VCaP (cell line): ENCODE measurements around the gene ANXA11.

Source experiments
- H3K27ac ChIP-seq: fragments of 450-650 bp; 2 replicates; pipeline ENCODE4 v1.5.1; 2017
- TF ChIP-seq, protein P1 (sequence below): fragments of 450-650 bp; conservative IDR thresholded peaks from 2 replicates; pipeline ENCODE4 v1.5.1; 2017; ENCODE audit warnings: mild to moderate bottlenecking, moderate library complexity

ANXA11 gene

DNA sequence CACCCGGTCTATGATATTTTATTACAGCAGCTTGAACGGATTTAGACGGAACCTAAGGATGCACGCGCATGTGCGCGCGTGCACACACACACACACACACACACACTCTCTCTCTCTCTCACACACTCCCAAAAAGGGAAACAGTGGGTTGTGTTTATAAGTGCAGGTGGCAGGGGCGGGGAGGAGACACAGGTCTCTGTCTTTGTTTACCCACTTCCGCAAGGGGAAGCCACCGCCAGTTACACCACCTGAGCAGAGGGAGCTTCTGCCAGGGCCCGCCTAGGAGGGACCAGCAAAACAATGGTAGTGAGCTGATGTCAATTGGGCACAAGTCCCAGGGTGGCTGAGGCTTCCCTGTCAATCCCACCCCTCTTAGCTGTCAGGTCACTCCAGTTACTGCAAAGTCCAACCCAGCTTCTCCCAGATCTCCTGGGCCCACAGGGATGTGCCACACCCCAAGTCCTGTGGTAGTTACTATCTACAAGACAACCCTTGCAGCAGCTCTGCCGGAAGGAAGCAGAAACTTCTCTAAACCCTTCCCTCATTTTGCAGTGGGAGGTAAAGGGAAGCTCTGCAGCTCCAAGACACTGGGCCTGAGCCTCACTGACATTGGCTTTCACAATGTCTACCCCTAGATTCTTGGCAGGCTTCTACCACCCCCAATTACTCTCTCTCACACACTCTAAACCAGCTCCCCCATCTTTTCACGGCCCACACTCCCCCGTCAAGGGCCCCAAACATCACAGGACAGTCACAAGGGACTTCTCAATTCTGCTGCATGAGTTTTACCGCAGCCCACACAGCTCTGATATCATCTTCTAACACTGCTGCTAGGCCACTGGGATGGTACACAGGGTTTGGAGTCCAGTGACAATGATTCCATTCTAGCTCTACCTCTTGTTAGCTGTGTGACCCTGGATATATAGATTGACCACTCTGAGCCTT lies 17.6 kb downstream of the ANXA11 start:
- TF ChIP-seq, protein P1, sequence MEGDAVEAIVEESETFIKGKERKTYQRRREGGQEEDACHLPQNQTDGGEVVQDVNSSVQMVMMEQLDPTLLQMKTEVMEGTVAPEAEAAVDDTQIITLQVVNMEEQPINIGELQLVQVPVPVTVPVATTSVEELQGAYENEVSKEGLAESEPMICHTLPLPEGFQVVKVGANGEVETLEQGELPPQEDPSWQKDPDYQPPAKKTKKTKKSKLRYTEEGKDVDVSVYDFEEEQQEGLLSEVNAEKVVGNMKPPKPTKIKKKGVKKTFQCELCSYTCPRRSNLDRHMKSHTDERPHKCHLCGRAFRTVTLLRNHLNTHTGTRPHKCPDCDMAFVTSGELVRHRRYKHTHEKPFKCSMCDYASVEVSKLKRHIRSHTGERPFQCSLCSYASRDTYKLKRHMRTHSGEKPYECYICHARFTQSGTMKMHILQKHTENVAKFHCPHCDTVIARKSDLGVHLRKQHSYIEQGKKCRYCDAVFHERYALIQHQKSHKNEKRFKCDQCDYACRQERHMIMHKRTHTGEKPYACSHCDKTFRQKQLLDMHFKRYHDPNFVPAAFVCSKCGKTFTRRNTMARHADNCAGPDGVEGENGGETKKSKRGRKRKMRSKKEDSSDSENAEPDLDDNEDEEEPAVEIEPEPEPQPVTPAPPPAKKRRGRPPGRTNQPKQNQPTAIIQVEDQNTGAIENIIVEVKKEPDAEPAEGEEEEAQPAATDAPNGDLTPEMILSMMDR, result no peak
- H3K27ac ChIP-seq, result no peak overlapping the region

DNA sequence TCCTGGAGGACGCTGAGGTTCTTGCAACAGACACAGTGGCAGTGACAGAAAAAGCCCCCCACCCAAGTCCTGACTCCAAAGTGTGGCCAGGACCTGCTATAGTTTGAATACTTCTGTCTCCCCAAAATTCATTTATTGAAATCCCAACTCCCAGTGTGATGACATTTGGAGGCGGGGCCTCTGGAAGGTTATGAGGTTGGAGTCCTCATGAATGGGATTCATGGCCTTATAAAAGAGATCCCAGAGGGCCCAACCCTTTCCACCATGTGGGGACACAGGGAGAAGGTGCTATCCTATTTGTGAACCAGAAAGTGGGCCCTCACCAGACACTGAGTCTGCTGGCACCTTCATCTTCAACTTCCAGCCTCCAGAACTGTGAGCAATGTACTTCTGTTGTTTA lies 18.3 kb downstream of the ANXA11 start:
- H3K27ac ChIP-seq, result no peak overlapping the region
- TF ChIP-seq, protein P1, result no peak

DNA sequence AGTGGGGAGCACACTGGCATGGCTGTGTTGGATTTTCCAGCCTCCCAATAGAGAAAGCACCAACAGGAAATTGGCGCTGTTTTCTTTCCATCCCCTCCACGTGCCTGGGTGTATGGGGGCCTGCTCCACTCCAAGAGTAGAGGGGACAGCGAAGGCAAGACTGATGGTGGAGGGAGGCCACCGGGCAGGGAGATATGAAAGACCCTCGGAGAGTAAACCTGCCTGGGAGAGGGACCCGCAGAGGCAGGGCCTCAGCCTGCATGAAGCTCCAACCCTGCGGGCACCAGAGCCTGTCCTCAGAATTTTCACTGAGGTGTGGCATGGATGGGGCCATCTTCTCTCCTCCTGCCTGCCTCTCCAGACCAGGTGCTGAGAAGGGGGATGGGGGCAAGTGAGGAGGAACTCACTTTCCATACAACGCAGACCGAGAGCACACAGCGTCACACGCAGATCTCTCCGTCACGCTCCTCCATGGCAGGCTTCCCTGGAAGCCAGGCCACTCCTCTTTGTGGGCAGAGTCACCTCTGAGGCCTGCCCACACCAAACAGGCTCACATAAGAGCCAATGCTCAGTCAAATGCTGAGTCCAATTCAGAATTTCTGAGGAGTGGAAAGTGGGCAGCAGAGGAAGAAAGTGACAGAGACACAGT lies 18.8 kb downstream of the ANXA11 start:
- TF ChIP-seq, protein P1, result no peak
- no peak overlapping the region for H3K27ac ChIP-seq

DNA sequence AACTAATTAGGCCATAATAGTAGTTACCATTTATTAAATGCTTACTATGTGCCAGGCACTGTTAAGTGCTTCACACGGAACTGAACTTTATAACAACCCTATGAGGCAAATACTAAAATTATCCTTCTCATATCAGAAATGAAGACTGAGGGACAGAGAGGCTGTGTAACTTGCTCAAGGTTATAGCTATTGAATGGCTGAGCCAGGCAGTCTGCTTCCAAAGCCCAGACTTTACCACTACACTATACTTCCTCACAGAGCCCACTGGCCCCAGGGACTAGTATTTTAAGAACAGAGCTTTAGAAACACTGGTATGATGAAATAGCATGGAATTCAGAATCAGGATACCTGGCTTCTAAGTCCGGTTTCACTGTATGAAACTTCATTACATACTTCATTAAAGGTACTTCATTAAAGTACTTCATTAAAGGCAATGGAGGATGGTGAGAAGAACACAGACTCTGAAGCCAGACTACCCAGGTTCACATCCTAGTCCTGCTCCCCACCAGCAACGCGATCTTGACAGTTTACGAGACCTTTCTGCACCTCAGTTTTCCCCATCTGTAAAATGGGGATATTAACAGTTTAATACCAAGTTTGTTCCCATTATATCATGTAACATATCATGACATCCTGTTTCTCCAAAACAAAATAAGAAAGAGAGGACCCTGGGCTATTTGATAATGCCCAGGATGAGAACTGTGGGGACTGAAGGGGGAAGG lies 19.6 kb downstream of the ANXA11 start:
- TF ChIP-seq, protein P1, result no peak
- no peak overlapping the region for H3K27ac ChIP-seq

DNA sequence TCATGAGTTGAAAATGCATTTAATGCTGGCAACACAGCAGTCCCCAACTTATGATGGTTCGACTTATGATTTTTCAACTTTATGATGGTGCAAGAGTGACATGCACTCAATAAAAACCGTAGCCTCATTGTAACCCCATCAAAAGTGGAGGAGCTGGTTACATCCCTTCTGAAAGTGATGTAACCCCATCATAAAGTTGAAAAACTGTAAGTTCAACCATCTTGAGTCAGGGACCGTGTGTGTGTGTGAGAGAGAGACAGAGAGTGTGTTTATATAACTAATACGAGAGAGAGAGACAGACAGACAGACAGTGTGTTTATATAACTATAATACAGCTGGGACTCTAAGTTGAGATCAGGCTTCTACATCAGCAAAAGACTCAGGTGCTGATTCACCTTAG lies 21.0 kb downstream of the ANXA11 start:
- TF ChIP-seq, protein P1, result no peak
- H3K27ac ChIP-seq, result no peak overlapping the region

DNA sequence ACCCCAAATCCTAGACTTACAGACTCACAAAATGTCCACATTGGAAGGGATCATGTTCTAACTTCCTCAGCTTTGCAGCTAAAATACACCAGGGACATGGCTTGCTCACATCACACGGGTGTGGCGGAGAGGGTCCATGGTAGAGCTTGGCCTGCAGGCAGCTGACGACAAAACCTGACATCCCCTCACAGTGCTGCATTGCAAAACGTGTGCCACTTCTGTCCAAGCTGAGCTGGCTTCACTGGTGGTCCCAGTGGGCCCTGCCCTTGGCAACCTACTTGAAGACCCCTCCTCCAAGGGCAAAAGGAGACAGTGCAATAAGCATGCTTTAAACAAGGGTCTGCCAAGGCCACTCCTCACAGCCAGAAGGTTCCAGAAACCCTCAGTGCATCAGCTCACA lies 21.9 kb downstream of the ANXA11 start:
- H3K27ac ChIP-seq, result no peak overlapping the region
- TF ChIP-seq, protein P1, result no peak

DNA sequence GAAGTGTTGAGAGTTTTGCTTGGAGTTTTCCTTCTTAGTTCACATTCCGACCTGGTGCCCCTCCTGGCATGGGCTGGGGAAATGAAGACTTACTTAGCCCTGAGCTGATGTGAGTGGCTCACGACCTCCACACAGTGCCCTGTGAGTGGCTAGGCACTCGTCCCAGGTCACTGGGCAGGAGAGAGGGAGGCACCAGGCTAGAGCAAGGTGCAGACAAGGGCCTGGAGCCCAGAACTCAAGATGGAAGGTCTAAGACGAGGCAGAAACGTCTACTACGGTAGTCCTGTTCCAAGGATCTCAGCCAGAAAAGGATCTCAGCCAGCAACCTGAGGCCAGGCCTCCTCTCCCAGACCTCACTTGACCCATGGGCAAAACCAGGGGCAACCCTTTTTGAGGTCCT lies 22.4 kb downstream of the ANXA11 start:
- TF ChIP-seq, protein P1, result no peak

More for the DNA sequence above, 22.4 kb downstream of the ANXA11 start:
- no peak overlapping the region for H3K27ac ChIP-seq
